Stimulated activated CD8-positive, alpha-beta memory T cell treated with anti-CD3 and anti-CD28 coated beads, Interleukin-7, amount 100 ng/mL, for 1 hour (primary cell): ENCODE measurements around the gene OPRL1.

Source experiments
- DNase-seq, 2 donors: peaks; one replicate each; pipeline ENCODE4 v3.0.0-alpha.2; 2020; ENCODE audit warnings: low read depth in 2 of 2

Gene OPRL1

DNA sequence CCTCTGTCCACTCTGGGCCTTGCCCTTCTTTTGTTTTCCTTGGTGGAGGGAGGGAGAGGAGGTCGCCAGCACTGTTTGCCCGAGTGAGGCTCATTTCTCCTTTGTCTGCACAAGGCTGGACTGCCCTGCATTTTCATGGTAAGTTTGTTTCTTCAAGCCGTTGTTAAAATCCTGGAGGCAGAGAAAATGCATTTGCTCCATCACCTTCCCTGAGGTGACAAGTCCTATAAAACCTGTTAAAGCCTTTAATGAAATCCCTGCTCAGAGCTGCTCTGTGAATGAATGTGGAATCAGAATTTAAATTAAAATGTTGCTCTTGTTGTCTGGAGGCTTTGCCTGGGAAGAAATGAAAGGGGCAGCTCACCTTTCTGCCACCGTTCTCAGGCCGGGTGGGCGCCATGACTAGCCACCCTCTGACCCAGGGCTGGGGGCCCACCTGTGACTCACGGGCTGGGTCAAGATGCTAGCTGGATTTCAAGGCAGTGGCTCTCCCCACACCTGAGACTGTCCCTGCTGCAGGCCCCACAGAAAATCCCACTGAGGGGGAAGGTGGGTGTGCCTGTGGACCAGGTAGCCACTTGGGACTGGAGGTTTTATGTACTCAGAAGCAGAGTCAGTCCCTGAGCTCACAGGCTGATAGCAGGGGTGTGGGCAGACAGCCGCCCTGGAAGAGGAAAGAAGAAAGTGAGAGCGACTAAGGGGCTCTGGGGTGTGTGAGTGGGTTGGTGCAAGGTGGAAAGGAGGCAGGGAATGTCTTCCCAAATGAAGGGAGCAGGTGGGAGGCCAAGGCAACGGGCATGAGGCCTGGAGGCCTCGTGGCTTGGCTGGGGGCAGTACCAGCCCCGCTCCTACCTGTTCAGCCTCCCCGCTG lies 60.4 kb downstream of the OPRL1 start:
- DNase-seq = no peak

DNA sequence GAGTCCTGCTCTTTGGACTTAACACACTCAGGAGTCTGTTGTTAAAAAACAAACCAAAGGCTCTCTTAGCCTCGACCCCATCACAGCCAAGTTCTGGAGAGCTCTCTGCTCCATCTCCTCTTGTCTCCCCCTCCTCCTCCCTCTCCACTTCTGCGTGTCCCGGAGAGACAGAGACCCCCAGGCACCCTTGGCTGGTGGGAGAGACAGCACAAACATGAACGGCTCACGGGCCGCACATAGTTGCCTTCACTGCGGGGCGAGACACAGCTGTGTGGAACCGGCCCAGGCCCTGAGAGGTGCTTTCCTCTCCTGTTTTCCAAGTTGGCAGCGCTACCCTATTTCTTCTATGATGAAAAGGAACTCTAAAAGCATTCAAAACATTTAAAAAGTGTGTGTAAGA lies 61.1 kb downstream of the OPRL1 start:
- DNase-seq = no peak

GRCh38 chr20:64142590-64142989 lies 62.7 kb downstream of the OPRL1 start:
- DNase-seq = no peak

DNA sequence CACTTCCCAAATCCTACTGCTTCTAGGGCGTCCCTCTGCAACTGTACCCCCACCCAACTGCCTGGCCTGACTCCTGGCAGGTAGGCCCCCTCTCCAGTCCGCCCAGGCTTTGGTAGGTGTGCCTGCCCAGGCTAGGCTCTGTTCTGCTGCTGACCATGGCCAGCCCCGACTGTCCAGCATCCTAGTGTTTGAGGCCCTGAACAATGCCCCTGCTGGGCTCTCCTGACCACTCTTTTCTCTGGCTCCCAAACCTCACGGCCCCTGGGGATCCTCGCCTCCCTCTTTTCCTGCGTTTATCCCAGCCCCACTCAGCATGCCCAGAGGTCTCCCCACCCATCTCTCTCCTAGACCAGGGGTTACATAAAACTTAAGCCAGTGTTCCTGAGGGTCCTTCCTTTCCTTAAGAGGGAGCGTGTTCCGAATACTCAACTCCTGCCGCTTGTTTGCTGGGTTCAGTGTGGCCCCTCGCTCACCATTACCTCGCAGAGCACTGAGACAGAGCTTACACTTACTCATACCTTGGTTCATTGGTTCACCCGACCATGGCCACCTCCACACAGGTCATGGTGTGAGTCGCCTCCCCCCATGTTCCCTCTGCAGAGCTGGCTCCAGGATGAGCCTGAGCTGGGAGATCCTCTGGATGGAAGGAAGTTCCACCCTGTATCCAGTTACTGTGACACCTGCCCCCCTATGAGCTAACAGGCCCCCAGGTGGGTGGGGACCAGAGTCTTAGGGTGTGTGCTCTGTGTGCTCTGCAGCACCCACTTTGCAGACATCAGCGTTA lies 63.3 kb downstream of the OPRL1 start:
- DNase-seq = no peak

GRCh38 chr20:64144144-64144912 lies 64.4 kb downstream of the OPRL1 start:
- DNase-seq = no peak

- no peak for DNase-seq
Measured at GRCh38 chr20:64145458-64146300, 65.8 kb downstream of the OPRL1 start.

GRCh38 chr20:64146301-64146935 lies 66.5 kb downstream of the OPRL1 start:
- no peak for DNase-seq

DNA sequence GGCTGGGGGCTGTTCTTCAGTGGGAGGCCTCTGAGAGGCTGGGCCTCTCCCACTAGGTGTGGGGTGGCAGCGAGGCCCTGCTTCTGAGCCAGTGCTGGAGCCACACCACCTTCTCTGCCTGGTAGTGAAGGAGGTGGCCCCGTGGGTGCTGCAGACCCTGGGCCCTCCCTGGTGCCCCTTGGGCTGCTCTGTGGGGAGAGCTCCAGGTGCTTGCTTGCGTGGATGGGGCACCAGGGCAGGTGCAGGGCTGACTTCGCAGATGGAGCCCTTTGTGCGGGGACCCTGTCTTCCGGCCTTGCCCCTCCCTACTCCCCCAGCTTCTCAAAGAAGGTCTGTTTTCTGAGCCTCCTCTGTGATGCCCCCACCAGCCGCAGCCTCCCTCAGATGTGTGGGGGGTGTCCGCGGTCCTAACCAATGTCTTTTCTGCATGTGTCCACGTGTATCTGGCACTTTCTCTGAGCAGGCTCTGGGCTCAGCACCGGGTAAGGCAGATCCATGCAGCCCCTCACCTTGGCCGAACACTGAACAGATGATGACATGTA lies 67.1 kb downstream of the OPRL1 start:
- DNase-seq = no peak

GRCh38 chr20:64148581-64148980 lies 68.7 kb downstream of the OPRL1 start:
- no peak for DNase-seq

- DNase-seq = no peak
Measured at GRCh38 chr20:64149141-64149540, 69.3 kb downstream of the OPRL1 start.

GRCh38 chr20:64149809-64150560 lies 70.1 kb downstream of the OPRL1 start:
- no peak for DNase-seq
